H4 (cell line): ENCODE data around the gene CCDC150. TPM values are rescaled to one million over a fixed set of nuclear protein-coding genes. Genes with fewer than 3 reads are reported as not detected.
"Not testable (repeated sequence)": the region's sequence is repeated elsewhere in the genome, so short reads cannot be mapped to it uniquely, and the experiment has no call there.

Source experiments
- DNase-seq: peaks from one replicate; pipeline ENCODE4 v3.0.0-alpha.2; 2015; ENCODE audit warnings: low spot score
- total RNA-seq: library from RNA; depleted of rRNA; stranded (reverse); fragments of >200 nt; shearing (Covaris generic); gene quantifications from 2 replicates; pipeline ENCODE4 v1.2.3, GENCODE V29; 2014

Gene CCDC150
- total RNA-seq, 1 experiment from 2014 or later: 2.3 TPM

- DNase-seq: no peak
Observed at GRCh38 chr2:196711625-196712024, 72.1 kb downstream of the CCDC150 start.

GRCh38 chr2:196712867-196713266 is 73.4 kb downstream of the CCDC150 start:
- no peak for DNase-seq

GRCh38 chr2:196718419-196719109 is 79.0 kb downstream of the CCDC150 start:
- DNase-seq: no peak

- DNase-seq: peak; percentile 87
Observed at GRCh38 chr2:196719110-196719872, 79.8 kb downstream of the CCDC150 start.

GRCh38 chr2:196723571-196723970 is 84.1 kb downstream of the CCDC150 start:
- DNase-seq: no peak

GRCh38 chr2:196725218-196725617 is 85.7 kb downstream of the CCDC150 start:
- DNase-seq: no peak

GRCh38 chr2:196725882-196726281 is 86.4 kb downstream of the CCDC150 start:
- no peak for DNase-seq

- DNase-seq: no peak
Observed at GRCh38 chr2:196729418-196729817, 89.9 kb downstream of the CCDC150 start.

- not testable (repeated sequence) for DNase-seq
Observed at GRCh38 chr2:196736646-196737045, 97.1 kb downstream of the CCDC150 start.

- DNase-seq: no peak
Observed at GRCh38 chr2:196737046-196737445, 97.5 kb downstream of the CCDC150 start.

- no peak for DNase-seq
Observed at GRCh38 chr2:196739031-196739430, 99.5 kb downstream of the CCDC150 start.

GRCh38 chr2:196742216-196742615 is 102.7 kb downstream of the CCDC150 start:
- no peak for DNase-seq

- no peak for DNase-seq
Observed at GRCh38 chr2:196742685-196743084, 103.2 kb downstream of the CCDC150 start.

- DNase-seq: no peak
Observed at GRCh38 chr2:196743165-196743564, 103.7 kb downstream of the CCDC150 start.

GRCh38 chr2:196745711-196746110 is 106.2 kb downstream of the CCDC150 start:
- DNase-seq: no peak

- no peak for DNase-seq
Observed at GRCh38 chr2:196747400-196747799, 107.9 kb downstream of the CCDC150 start.

- DNase-seq: no peak
Observed at GRCh38 chr2:196748123-196748522, 108.6 kb downstream of the CCDC150 start.

- no peak for DNase-seq
Observed at GRCh38 chr2:196750291-196750923, 110.9 kb downstream of the CCDC150 start.

GRCh38 chr2:196750977-196751631 is 111.6 kb downstream of the CCDC150 start:
- peak; percentile 65 for DNase-seq

GRCh38 chr2:196758474-196759377 is 119.2 kb downstream of the CCDC150 start:
- no peak for DNase-seq

GRCh38 chr2:196759378-196759706 is 119.8 kb downstream of the CCDC150 start:
- DNase-seq: no peak
